Stimulated activated CD4-positive, alpha-beta T cell treated with anti-CD3 and anti-CD28 coated beads, Interleukin-4, amount 100 ng/mL, for 1 hour (primary cell): ENCODE measurements around the gene TMCC3.
"Not testable (repeated sequence)": the region's sequence is repeated elsewhere in the genome, so short reads cannot be mapped to it uniquely, and the experiment has no call there.

Experiments
- DNase-seq: peaks from one replicate; pipeline ENCODE4 v3.0.0-alpha.2; 2020

Gene TMCC3

GRCh38 chr12:94563286-94563685 lies 87.1 kb downstream of the TMCC3 start:
- DNase-seq, result no peak

- DNase-seq, result no peak
Observed at GRCh38 chr12:94561943-94562411, 88.4 kb downstream of the TMCC3 start.

GRCh38 chr12:94560431-94561221 lies 89.7 kb downstream of the TMCC3 start:
- peak; percentile 13 for DNase-seq

GRCh38 chr12:94558612-94559011 lies 91.7 kb downstream of the TMCC3 start:
- DNase-seq, result no peak

- no peak for DNase-seq
Observed at GRCh38 chr12:94557746-94558295, 92.5 kb downstream of the TMCC3 start.

- DNase-seq, result no peak
Observed at GRCh38 chr12:94555687-94556086, 94.7 kb downstream of the TMCC3 start.

- DNase-seq, result no peak
Observed at GRCh38 chr12:94553875-94554274, 96.5 kb downstream of the TMCC3 start.

GRCh38 chr12:94553130-94553519 lies 97.2 kb downstream of the TMCC3 start:
- DNase-seq, result no peak

- no peak for DNase-seq
Observed at GRCh38 chr12:94551810-94552209, 98.5 kb downstream of the TMCC3 start.

- no peak for DNase-seq
Observed at GRCh38 chr12:94550964-94551363, 99.4 kb downstream of the TMCC3 start.

- DNase-seq, result not testable (repeated sequence)
Observed at GRCh38 chr12:94548833-94549232, 101.5 kb downstream of the TMCC3 start.

GRCh38 chr12:94545935-94546771 lies 104.2 kb downstream of the TMCC3 start:
- DNase-seq, result no peak

- DNase-seq, result no peak
Observed at GRCh38 chr12:94544355-94544754, 106.0 kb downstream of the TMCC3 start.

- DNase-seq, result no peak
Observed at GRCh38 chr12:94538318-94538717, 112.0 kb downstream of the TMCC3 start.

- no peak for DNase-seq
Observed at GRCh38 chr12:94536040-94536965, 114.1 kb downstream of the TMCC3 start.

GRCh38 chr12:94535510-94535921 lies 114.8 kb downstream of the TMCC3 start:
- DNase-seq, result no peak

GRCh38 chr12:94534774-94535509 lies 115.4 kb downstream of the TMCC3 start:
- no peak for DNase-seq

GRCh38 chr12:94534278-94534677 lies 116.1 kb downstream of the TMCC3 start:
- no peak for DNase-seq

GRCh38 chr12:94532490-94533422 lies 117.6 kb downstream of the TMCC3 start:
- peak; percentile 77 for DNase-seq

- DNase-seq, result no peak
Observed at GRCh38 chr12:94531196-94531720, 119.1 kb downstream of the TMCC3 start.
